TTC549 (cell line): ENCODE results near the gene PRSS48.
"Not testable (repeated sequence)": the region's sequence is repeated elsewhere in the genome, so short reads cannot be mapped to it uniquely, and the experiment has no call there.

Source experiments
- FAIRE-seq: peaks from 2 replicates; lab custom pipeline; 2012; peaks lifted over from hg19 to GRCh38; lab: Jason Lieb, UNC

The PRSS48 gene

GRCh38 chr4:151319490-151319889 lies 42.5 kb downstream of the PRSS48 start:
- no peak for FAIRE-seq

- FAIRE-seq = no peak
These were observed 44.6 kb downstream of the PRSS48 start for GRCh38 chr4:151321586-151321985.

GRCh38 chr4:151322161-151322560 lies 45.2 kb downstream of the PRSS48 start:
- FAIRE-seq = not testable (repeated sequence)

GRCh38 chr4:151322570-151322969 lies 45.6 kb downstream of the PRSS48 start:
- FAIRE-seq = no peak

- no peak for FAIRE-seq
These were observed 46.7 kb downstream of the PRSS48 start for GRCh38 chr4:151323667-151324066.

- no peak for FAIRE-seq
These were observed 47.3 kb downstream of the PRSS48 start for GRCh38 chr4:151324124-151324751.

GRCh38 chr4:151324752-151325110 lies 47.8 kb downstream of the PRSS48 start:
- FAIRE-seq = no peak

- no peak for FAIRE-seq
These were observed 48.4 kb downstream of the PRSS48 start, which contains the start of gene SH3D19 for GRCh38 chr4:151325111-151325948. SH3D19 (minus strand) TSS chr4:151325605; CDS start chr4:151325352, 253 bp downstream.

- no peak for FAIRE-seq
These were observed 48.9 kb downstream of the PRSS48 start for GRCh38 chr4:151325949-151326246.

- no peak for FAIRE-seq
These were observed 52.5 kb downstream of the PRSS48 start for GRCh38 chr4:151329217-151330007.

- no peak for FAIRE-seq
These were observed 54.5 kb downstream of the PRSS48 start for GRCh38 chr4:151331276-151332042.

- no peak for FAIRE-seq
These were observed 62.5 kb downstream of the PRSS48 start for GRCh38 chr4:151339467-151339866.

GRCh38 chr4:151340751-151341385 lies 63.9 kb downstream of the PRSS48 start:
- no peak for FAIRE-seq
